G401.6 (cell line): ENCODE results near the gene CERCAM.
"Not testable (repeated sequence)": the region's sequence is repeated elsewhere in the genome, so short reads cannot be mapped to it uniquely, and the experiment has no call there.

Experiments
- FAIRE-seq: peaks from 2 replicates; lab custom pipeline; 2012; peaks lifted over from hg19 to GRCh38; lab: Jason Lieb, UNC

Gene CERCAM

DNA sequence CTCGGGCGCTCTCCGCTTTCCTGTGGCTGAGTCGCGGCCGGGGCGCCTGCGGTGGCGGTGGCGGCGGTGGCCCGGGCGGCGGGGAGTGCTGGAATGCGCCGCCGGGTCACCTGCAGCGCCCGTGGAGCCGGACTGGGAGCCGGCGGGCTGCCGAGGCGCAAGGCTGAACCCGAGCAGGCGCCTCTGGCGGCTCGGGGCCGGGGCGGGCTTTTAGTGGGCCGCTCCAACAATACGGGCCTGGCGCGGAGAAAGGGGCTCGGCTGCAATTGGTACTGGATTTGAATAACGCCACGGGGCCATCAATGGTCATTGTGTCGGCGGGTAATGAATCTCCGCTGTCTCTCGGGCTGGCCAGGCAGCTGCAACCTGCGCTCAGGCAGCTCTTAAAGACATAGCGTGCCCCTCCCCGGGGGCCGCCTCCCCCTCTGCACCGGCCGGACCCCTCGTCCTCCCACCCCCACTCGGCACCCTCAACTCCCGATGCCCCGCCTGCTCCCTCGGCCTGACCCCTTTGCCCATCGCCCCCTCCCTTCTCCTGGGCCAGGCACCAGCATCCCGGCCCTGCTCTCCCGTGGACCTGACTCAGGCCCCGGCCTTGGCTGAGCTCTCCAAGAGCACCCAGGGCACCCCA, 27.4 kb upstream of the CERCAM start:
- FAIRE-seq, result no peak

DNA sequence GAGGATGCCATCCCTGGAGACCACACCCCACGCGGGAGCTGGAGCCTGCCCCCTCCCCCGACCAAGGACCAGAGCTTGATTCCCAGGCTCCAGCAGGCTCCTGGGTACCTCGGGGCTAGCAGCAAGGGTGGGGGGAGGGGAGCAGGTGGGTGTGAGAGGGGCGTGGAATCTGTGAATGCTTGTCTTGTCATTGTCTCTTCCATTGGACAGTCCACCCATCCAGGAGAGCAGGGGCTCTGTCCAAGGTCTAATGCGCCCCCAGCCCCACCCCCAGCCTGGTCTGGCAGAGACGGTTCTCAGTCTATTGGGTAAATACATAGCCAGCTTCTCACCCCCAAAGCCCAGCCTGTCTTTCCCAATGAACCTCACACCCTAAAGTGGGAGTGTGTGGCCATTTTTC, 26.7 kb upstream of the CERCAM start:
- FAIRE-seq, result no peak

DNA sequence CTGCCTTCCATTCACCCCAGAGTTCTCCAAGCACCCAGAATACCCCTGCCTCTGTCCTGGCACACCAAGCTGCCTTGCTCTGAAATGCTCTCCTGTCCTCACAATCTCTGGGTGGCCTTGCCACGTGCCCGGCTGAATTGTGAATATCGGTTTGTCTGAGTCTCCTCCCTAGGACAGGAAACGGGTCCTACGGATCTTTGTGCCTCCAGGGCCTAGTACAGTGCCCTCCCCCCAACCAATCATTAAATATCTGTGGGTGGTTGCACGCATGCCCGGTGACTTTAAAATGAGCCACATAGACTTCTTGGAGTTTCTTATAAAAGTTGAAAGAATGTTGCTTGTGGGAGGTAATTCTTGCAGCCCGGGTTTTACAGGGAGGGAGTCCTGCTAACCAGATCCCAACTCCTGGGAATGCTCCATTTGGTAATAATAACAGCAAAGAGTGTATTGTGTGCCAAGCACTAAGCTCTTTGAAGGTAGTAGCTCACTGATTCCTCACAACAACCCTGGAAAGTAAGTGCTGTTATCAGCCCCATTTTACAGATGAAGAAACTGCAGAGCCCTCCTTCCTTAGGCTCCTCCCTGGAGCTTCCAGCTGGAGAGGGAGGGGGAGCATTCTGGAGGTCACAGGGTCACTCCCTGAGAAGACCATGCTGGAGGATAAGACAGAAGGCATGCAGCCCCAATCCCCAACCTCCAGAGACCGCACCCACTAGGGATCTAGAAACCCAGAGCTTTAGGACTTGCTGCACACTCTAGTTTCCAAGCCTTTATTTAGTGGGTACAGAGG, 26.1 kb upstream of the CERCAM start:
- no peak for FAIRE-seq

DNA sequence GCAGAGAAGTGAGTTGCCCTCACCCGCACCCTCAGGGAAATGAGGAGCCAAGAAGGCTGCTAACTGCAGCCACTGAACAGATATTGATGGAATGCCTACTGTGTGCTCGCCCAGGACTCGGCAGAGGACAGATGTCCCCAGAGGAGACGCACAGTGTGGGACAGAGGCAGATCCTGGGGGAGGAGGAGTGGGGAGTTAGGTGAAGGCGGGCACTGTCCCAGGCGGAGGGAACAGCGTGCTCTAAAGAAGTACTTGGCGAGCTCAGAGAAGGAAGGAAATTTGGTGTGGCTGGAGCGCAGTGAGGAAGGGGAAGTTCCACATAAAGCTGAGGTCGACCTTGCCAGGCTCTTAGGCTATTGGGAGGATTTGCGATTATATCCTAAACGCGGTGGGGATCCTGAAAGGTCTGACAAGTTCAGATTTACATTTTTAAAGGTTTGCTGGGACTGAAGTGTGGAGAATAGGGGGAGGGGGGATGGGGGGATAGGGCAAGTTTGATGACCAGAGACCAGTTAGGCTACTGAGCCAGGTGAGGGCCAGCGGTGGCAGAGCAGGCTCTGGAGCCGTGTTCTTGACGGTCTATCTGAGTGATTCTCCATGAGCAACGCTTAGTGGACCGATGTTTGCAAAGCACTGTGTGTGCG, 23.6 kb upstream of the CERCAM start:
- FAIRE-seq, result no peak

DNA sequence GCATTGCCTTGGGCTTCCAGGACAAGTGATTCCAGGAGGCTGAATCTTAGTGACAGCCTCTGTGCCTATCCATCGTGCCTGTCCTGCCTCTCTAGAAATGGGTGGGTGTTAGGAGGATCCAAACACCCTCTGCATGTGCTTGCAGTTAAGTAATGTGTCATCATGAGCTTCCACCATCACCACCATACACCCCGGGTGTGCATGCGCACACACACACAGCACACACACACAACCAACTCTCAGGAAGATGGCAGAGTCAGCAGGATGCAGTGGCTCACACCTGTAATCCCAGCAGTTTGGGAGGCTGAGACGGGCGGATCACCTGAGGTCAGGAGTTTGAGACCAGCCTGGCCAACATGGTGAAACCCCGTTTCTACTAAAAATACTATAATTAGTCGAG, 22.8 kb upstream of the CERCAM start:
- FAIRE-seq, result no peak

DNA sequence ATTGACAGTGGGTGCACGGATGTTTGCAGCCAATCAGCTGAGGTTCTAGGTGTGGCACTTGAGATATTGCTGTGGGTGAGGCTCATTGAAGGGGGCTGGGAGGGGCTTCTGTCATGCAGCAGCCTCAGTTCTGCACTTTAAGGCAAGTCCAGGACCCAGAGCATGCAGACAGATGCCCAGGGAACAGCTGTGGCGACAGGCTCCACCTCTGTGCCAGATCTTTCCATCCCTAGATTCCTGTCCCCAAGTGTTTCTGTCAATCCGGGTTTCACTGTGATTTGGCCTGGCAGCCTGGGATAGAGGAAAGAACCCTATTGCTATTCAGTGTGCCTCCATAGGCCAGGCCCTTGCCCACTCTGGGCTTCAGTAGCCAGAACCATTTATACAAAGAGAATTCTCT, 20.8 kb upstream of the CERCAM start:
- FAIRE-seq, result no peak

DNA sequence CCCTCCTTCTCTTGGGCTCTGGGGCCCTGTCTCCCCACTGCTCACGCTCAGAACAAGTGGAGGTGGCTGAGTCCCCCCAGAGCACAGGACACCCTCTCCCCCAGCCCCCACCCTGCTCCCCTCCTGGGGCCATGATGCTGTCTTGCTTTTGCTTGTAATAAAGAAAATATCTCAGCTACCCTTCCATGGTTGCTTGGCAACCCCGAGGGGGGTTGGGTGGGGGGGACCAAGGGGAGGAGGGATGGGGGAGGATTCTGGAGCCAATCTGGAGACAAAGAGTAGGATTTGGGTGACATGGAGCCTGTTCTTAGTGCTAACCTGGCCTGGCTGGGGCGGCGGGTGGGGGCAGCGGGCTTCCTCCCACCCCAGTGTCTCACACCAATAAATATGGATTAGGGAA, 16.1 kb upstream of the CERCAM start:
- no peak for FAIRE-seq

DNA sequence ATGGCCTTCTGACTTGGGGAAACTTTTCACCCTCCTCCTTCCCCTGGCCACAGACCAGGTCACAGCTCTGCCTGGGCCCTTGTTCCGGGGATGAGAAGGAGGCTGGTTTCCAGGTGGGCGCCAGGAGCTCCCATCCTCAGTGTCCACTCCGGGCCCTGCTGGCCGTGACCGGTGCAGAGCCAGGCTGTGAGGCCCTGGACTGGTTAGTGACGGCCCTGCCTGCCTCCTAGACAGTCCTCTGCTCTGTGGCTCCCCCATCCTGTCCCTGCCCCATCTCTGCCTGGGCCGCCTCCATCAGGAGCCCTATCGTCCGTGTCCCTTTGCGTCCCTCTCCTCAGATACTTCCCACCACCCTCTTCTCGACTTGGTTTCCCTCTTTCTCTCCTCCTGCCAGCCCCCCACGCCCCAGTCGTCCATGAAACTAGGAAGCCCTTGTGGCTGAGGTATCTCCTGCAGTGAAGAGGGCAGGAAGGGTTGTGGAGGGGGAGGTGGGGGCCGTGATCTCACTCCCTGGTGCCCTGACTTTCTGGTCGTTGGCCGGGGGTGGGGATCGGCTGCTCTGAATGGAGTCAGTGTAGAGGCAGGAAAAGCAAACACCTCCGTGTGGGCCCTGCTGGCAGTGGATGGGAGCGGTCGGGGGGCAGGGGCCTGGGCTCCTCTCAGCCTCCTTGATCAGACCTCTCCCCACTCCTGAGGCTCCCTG, 15.4 kb upstream of the CERCAM start:
- FAIRE-seq, result no peak

DNA sequence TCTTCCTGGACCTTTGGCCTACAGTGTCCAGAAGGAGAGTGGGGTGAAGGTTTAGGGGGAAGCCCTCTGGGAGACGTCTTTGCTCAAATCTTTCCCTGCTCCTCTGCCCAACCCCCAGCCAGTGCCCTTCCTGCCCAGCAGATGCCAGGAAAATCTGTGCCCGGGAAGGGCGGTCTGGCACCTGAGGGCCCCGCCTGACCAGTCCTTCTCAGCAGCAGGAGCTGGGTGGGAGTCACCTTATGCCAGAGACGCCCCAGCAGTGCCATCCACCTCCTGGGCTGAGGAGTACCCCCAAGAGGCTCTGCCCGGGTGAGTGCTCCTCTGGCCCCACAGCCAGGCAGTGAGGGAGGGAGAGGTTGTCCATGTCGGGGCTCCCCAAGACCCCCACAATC, 14.9 kb upstream of the CERCAM start:
- no peak for FAIRE-seq

DNA sequence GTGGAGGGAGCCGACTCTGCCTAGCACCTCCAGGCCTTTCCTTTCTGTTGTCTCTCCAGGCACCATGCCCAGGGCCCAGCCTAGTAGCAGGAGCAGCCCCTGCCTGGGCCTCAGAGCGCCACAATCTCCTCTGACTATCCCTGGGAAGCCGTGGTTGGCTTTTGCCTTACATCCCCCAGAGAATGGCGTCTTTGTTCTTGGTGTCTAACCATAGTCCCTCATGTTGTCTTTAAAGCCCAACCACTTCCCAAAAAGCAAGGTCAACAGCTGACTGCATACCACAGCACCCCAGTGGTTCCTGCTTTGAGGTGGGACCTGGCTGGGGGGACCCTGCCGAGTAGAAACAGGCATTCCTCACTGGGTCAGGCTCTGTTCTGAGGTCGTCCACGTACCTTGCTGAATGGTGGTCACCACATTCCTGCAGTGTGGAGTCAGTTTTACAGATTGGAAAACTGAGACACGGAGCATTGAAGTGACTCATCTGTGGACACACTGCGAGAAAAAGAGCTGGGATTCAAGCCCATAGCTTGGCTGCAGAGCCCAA, 13.7 kb upstream of the CERCAM start:
- no peak for FAIRE-seq

DNA sequence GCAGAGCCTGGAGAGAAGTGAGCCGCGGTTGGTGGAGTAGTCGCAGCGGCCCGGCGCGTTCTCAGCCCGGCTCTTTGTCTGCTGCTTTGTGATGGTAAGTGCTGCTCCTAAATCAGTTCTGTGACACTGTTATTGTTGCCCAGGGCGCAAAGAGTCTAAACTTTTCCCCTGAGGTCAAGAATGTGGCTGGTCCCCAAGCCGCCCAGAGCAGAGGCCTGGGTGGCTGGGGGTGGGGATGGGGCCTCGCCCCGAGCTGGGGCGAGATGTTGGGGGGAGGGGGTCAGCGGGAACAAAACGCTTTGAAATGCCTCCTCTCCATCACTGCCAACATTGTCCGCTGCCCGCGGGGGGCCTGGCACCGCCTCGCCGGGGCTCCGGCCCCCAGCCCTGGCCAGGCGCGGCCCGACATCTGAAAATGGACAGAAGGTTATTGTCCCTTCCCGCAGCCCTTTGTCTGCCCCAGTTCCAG, 11.7 kb upstream of the CERCAM start:
- FAIRE-seq, result no peak

DNA sequence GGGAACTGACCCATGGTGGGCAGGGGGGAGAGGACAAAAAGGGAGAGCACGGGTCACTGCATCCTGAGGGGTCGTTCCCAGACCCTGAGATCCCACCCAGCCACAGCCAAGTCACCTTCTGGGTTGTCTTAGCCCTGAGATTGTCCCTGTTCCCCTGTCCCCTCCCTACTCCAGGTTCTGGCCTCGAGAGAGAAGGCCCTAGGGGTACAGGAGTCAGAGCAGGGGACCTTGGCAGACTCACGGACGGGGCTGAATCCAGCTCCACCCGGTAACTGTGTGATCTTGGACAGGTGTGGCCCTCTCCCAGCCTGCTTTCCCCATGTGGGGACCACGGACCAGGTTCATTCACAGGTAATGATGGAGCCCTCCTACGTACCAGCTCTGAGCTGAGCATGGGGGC, 11.2 kb upstream of the CERCAM start:
- no peak for FAIRE-seq

DNA sequence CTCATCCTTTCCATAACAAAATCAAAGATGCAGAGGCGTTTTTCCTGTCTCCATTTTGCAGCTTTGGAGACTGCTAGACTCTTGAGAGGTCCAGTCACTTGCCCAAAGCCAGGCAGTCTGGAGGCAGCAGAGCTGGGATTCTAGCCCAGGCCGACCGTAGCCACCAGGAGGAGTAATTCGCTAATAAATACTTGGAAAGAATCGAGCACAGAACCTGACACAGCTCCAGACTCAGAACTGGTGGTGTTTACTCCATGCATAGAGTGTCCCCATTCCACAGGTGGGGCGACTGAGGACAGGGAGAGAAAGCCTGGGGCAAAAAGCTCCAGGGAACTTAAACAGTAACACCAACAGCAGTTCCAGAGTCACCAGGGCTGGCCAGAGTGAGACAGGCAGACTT, 10.7 kb upstream of the CERCAM start:
- no peak for FAIRE-seq

DNA sequence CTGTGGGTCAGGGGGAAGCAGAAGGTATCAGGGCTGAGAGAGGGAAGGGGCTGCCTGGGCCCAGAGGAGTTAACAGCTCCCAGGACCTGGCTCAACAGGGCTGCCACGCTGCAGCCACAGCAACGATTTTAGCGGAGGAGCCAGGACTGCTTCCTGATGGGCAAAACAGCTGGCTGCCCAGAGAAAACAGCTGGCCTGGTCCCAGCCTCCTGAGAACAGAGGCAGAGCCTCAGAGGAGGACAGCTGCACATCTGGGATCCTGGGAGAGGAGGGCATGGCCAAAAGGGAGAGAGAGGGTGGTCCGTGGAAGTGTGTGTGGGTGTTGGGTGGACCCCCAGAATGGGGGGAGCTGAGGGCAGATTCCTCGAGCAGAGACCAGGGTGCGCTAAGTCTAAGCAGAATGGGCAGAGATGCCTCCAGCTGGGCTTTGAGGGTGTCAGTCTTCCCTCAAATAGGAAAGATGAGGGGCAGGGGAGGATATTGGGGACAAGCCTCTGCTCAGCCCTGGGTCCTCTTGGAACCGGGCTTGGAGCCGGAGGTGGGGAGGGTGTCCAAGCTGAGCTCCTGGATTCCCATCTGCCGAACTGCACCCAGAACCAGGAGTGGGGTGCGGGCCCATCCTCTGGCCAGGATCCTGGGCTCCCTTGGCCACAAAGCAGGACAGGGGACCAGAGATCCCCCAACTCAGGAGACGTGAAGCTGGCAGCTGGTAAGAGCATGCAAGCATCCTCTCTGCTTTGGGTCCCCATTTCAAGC, 9.1 kb upstream of the CERCAM start:
- FAIRE-seq, result no peak

DNA sequence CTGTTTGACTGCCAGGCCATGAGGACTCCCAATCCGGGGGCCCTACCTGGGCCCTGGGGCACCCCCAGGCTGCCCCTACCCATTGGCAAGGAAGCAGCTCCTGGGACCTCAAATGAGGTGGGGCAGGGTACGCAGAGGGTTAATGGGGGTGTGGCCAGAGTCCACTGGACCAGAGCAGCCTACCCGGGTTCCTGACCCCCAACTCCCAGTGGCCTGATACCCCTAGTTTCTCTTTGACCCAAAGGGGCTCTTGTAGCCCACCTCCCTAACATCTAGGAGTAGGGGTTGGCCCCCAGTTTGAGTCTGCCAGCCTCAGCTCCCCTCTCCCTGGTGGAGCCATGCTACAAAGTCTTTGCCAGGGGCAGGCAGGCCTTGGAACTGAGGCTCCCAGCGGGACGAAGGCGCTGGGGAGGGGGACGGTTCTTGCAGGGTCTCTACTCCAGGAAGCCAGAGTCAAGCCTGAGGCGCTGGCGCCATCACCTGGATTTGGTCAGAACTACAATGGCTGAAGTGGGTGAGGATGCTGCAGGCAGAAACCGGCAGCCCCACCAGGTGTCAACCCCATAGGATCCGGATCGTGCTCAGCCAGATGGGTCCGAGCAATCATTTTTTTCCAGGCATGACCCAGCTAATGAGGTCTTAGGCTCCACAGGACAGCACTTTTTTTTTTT, 8.4 kb upstream of the CERCAM start:
- FAIRE-seq, result no peak

DNA sequence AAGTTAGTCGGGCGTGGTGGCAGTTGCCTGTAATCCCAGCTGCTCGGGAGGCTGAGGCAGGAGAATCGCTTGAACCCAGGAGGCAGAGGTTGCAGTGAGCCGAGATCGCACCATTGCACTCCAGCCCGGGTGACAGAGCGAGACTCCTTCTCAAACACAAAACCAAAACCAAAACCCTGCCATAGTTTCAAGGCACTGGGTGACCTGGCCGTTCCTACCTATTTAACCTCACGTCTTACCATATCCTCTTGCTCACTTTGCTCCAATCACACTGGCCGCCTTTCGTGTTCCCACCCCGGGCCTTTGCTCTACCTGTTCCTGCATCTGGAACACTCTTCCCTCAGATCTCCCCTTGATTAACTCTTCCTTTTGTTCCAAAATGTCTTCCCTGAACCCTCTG, 6.9 kb upstream of the CERCAM start:
- not testable (repeated sequence) for FAIRE-seq

DNA sequence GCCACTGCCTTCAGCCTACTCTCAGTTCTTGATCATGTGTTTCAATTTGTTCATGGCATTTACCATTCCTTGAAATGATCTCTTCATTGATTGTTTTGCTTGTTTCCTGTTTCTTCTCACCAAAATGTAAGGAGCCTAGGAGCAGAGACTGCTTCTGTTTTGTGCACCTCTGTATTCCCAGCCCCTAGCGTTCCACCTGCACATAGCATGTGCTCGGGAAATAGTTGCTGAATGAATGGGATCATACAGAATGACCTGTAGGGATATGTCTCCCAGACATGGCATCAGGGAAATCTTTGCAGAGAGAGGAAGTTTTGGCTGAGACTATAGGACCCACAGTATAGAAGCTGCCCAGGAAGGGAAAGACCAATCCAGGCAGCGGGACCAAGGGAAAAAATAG, 6.2 kb upstream of the CERCAM start:
- no peak for FAIRE-seq

DNA sequence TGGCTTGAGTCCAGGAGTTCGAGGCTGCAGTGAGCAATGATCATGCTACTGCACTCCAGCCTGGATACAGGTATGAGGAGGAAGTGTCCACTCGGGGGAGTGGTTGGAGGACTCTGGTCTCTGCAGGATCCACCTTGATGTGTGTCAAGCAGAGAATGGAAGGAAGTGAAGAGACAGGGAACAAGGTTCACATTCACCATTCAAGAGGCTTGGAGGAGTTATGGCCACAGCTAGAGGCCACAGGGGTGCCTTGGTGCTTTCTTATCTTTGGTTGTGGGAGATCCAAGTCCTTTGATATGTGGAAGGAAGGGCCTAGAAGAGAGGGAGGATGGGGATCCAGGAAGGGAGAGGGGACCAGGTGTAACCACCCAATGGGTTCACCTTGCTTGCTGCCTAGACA, 5.4 kb upstream of the CERCAM start:
- FAIRE-seq, result no peak

DNA sequence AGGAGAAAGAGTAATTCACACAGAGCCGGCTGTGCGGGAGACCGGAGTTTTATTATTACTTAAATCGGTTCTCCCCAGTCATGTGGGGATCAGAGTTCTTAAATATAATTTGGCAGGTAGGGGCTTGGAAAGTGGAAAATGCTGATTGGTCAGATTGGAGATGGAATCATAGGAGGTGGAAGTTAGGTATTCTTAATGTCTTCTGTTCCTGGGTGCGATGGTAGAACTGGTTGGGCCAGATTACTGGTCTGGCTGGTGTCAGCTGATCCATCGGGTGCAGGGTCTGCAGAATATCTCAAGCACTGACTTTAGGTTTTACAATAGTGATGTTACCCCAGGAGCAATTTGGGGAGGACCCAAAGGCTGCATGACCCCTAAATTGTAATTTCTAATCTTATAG, 4.6 kb upstream of the CERCAM start:
- FAIRE-seq, result no peak

DNA sequence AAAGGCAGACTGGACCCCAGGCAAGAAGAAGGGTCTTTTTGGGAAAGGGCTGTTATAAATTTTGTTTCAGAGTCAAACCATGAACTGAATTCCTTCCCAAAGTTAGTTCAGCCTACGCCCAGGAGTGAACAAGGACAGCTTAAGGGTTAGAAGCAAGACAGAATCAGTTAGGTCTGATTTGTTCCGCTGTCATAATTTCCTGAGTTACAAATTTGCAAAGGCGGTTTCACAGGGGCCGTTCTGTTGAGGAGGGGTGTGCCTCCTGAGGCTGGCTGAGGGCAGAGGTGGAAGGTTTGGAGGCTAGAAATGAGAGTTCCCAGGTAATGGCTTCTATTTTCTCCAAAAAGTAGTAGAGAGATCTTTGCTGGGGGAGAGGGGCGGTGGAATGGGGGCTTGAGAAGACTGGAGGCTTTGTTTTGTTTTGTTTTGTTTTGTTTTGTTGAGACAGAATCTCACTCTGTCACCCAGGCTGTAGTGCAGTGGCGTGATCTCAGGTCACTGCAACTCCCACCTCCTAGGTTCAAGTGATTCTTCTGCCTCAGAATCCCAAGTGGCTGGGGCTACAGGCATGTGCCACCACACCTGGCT, 4.1 kb upstream of the CERCAM start:
- no peak for FAIRE-seq
